ENCODE data around the gene ZBTB16.

The ZBTB16 gene

GRCh38 chr11:114070464-114071139 lies 11.1 kb downstream of the ZBTB16 start:
- Mint-ChIP-seq H3K36me3 (ENCODE audit: low read depth) (peaks cover 37% of the 10 kb centered on the region), H3K27me3 (ENCODE audit: low read depth, poor library complexity) (peaks cover 2% of the 10 kb centered on the region), H3K4me3 (no peak overlapping the region), H3K9me3 (no peaks in the 10 kb centered on the region), H3K4me1 (peaks cover 75% of the 10 kb centered on the region), H3K27ac (no peak overlapping the region)
- DNase-seq = no peak
- TF ChIP-seq CTCF (IDR thresholded peaks at IDR 0.05) = no peak

- Mint-ChIP-seq H3K27me3 (ENCODE audit: low read depth, poor library complexity) (peaks cover 2% of the 10 kb centered on the region), H3K9me3 (no peaks in the 10 kb centered on the region), H3K4me3 (no peak overlapping the region), H3K4me1 (peaks cover 76% of the 10 kb centered on the region), H3K27ac (peak overlapping the region; percentile 25), H3K36me3 (ENCODE audit: low read depth) (peaks cover 22% of the 10 kb centered on the region)
- DNase-seq = no peak
- no peak for TF ChIP-seq CTCF (IDR thresholded peaks at IDR 0.05)
Observed at GRCh38 chr11:114073007-114073827, 13.7 kb downstream of the ZBTB16 start.

GRCh38 chr11:114073828-114074381 lies 14.4 kb downstream of the ZBTB16 start:
- Mint-ChIP-seq H3K4me1 (peaks cover 79% of the 10 kb centered on the region), H3K36me3 (ENCODE audit: low read depth) (peaks cover 19% of the 10 kb centered on the region), H3K27me3 (ENCODE audit: low read depth, poor library complexity) (peaks cover 5% of the 10 kb centered on the region), H3K9me3 (no peaks in the 10 kb centered on the region), H3K4me3 (peak overlapping the region; percentile 8), H3K27ac (peak overlapping the region; percentile 53)
- TF ChIP-seq CTCF (IDR thresholded peaks at IDR 0.05) = no peak
- no peak for DNase-seq

DNA sequence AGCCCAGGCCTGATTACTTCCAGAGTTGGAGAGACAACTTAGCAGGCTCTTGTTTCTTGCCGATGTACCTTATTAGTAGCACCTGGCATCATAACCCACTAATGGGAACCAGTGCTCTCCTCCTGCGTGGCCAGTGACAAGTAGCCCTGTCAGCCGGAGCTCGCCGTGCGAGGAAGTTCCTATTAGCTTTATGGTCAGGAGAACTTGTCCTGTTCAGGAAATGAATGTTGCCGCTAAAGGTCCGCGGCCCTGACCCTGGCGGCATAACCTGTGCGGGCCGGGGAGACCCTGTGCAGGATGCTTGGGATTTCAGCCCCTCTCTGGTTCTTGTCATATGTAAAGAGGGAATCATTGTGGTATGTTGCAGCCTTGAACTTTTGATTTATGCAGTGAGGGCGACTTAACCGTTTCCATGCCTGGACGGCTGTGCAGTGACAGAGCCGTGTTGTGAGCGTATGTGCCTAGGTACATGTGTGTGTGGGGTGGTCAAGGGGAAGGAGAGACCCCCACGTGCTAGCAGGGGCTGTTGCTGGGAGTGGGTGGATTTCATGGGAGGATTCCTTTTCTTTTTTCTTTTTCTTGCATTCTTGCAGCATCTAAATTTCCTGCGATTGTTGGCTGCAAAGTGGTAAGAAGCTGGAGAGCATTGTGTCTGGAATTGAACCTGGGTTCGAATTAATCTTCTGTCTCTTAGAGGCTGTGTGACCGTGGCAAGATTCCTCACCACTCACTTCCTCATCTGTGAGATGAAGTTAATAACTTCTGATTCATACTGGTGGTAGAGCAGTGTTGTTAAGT lies 15.2 kb downstream of the ZBTB16 start:
- Mint-ChIP-seq H3K27me3 (ENCODE audit: low read depth, poor library complexity) (peaks cover 5% of the 10 kb centered on the region), H3K4me3 (peak overlapping the region; percentile 69), H3K27ac (peak overlapping the region; percentile 93), H3K4me1 (peaks cover 87% of the 10 kb centered on the region), H3K9me3 (no peaks in the 10 kb centered on the region), H3K36me3 (ENCODE audit: low read depth) (peaks cover 13% of the 10 kb centered on the region)
- TF ChIP-seq CTCF (IDR thresholded peaks at IDR 0.05) = no peak
- no peak for DNase-seq

DNA sequence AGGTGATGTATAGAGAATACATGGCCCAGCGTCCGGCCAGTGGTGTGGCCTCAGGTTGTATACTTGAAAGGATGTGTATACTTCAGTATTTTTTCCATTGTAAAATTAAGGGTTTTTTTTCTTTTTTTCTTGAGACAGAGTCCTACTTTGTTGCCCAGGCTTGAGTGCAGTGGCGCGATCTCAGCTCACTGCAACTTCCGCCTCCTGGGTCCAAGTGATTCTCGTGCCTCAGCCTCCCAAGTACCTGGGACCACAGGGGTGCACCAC lies 15.8 kb downstream of the ZBTB16 start:
- H3K27me3 Mint-ChIP-seq (ENCODE audit: low read depth, poor library complexity) = peaks cover 5% of the 10 kb centered on the region
- H3K9me3 Mint-ChIP-seq = no peaks in the 10 kb centered on the region
- DNase-seq = no peak
- peaks cover 92% of the 10 kb centered on the region for H3K4me1 Mint-ChIP-seq
- H3K4me3 Mint-ChIP-seq = no peak overlapping the region
- no peak overlapping the region for H3K27ac Mint-ChIP-seq
- TF ChIP-seq CTCF (IDR thresholded peaks at IDR 0.05) = no peak
- peaks cover 9% of the 10 kb centered on the region for H3K36me3 Mint-ChIP-seq (ENCODE audit: low read depth)
